Measurements from ENCODE around the gene ZNF57. TPM values are rescaled to one million over a fixed set of nuclear protein-coding genes. Genes with fewer than 3 reads are reported as not detected.
A peak's percentile ranks its signal among the peaks of the same experiment; 100 is the strongest.

ZNF57 gene
- total and polyA plus RNA-seq, 9 of the 15 experiments (the other 6 are each of a cell fraction or from before 2014, with no cell fraction given): 3.9 to 13.5 (median 7.8) TPM

GRCh38 chr19:2949939-2950285, 49.2 kb downstream of the ZNF57 start (continued):
- 0 out of 2 replicates have a peak, but pooled peaks have one; percentile 65 for TF ChIP-seq AFF4 (CRISPR knock-in tag; IDR thresholded peaks at IDR 0.05)
- peak; percentile 95 for TF ChIP-seq ZNF644 (tag; IDR thresholded peaks at IDR 0.05; ENCODE audit: low read depth)
- peak; percentile 61 for TF ChIP-seq PBX2 (CRISPR knock-in tag; IDR thresholded peaks at IDR 0.05; ENCODE audit: low read depth)
- peak; percentile 91 for TF ChIP-seq PBX2 (tag; conservative IDR thresholded peaks at IDR 0.05; ENCODE audit: low read depth)
- TF ChIP-seq ZNF124 (CRISPR knock-in tag; IDR thresholded peaks at IDR 0.05): no peak
- peak; percentile 48; the same call in 1 of the 2 replicates for TF ChIP-seq TRIM28 (IDR thresholded peaks at IDR 0.05)
- TF ChIP-seq TSC22D4 (tag; IDR thresholded peaks at IDR 0.05): no peak
- TF ChIP-seq CGGBP1 (CRISPR knock-in tag; IDR thresholded peaks at IDR 0.05): no peak
- TF ChIP-seq TCF7 (IDR thresholded peaks at IDR 0.05; ENCODE audit: borderline replicate concordance): peak; percentile 91; the same call in 1 of the 2 replicates
- TF ChIP-seq NCOR1 (IDR thresholded peaks at IDR 0.05): peak; percentile 99
- no peak for TF ChIP-seq ZNF696 (CRISPR knock-in tag; conservative IDR thresholded peaks at IDR 0.05)
- peak; percentile 59; the same call in 1 of the 2 replicates for TF ChIP-seq MXI1 (IDR thresholded peaks at IDR 0.05; ENCODE audit: low read depth, low read length)
- no peak; a peak in 1 of 4 replicates for TF ChIP-seq MLLT1 (IDR thresholded peaks at IDR 0.05)
- TF ChIP-seq ZNF445 (CRISPR knock-in tag; IDR thresholded peaks at IDR 0.05; ENCODE audit: low read depth): no peak
- TF ChIP-seq ZNF639 (CRISPR knock-in tag; conservative IDR thresholded peaks at IDR 0.05 in 1 of 2, IDR thresholded peaks at IDR 0.05 in 1 of 2): peak in 1 of 2 experiments; percentile 94; a peak in 2 of 4 replicates
- TF ChIP-seq NCOA1 (IDR thresholded peaks at IDR 0.05; ENCODE audit: low read depth): peak; percentile 92
- no peak for TF ChIP-seq MAX (CRISPR knock-in tag; IDR thresholded peaks at IDR 0.05)
- TF ChIP-seq HNRNPL (IDR thresholded peaks at IDR 0.05; ENCODE audit: low read depth, low read length): no peak

All from K562 (cell line).